CD1c-positive myeloid dendritic cell (primary cell): ENCODE data around the gene LILRB3.
"Not testable (repeated sequence)": the region's sequence is repeated elsewhere in the genome, so short reads cannot be mapped to it uniquely, and the experiment has no call there.

Source experiments
- DNase-seq: peaks from one replicate; pipeline ENCODE4 v3.0.0-alpha.2; 2016; ENCODE audit errors: extremely low spot score

Gene LILRB3

GRCh38 chr19:54211235-54211634, 11.6 kb downstream of the LILRB3 start:
- no peak for DNase-seq

- DNase-seq: peak; percentile 90
Observed at GRCh38 chr19:54209811-54210494, 12.9 kb downstream of the LILRB3 start.

GRCh38 chr19:54209058-54209810, 13.6 kb downstream of the LILRB3 start:
- no peak for DNase-seq

- DNase-seq: no peak
Observed at GRCh38 chr19:54208784-54209057, 14.1 kb downstream of the LILRB3 start.

GRCh38 chr19:54207983-54208783, 14.6 kb downstream of the LILRB3 start:
- DNase-seq: peak; percentile 98

GRCh38 chr19:54207676-54207982, 15.2 kb downstream of the LILRB3 start:
- no peak for DNase-seq

GRCh38 chr19:54207193-54207592, 15.6 kb downstream of the LILRB3 start:
- peak; percentile 50 for DNase-seq

GRCh38 chr19:54206831-54207177, 16.0 kb downstream of the LILRB3 start:
- DNase-seq: peak; percentile 29

GRCh38 chr19:54206030-54206830, 16.6 kb downstream of the LILRB3 start:
- DNase-seq: peak; percentile 71

- no peak for DNase-seq
Observed at GRCh38 chr19:54204767-54205468, 17.9 kb downstream of the LILRB3 start.

- DNase-seq: no peak
Observed at GRCh38 chr19:54203151-54203611, 19.6 kb downstream of the LILRB3 start.

GRCh38 chr19:54201980-54202379, 20.8 kb downstream of the LILRB3 start:
- DNase-seq: no peak

- no peak for DNase-seq
Observed at GRCh38 chr19:54201172-54201701, 21.6 kb downstream of the LILRB3 start.

GRCh38 chr19:54199401-54199800, 23.4 kb downstream of the LILRB3 start:
- DNase-seq: no peak

GRCh38 chr19:54197121-54197520, 25.7 kb downstream of the LILRB3 start:
- peak; percentile 55 for DNase-seq

- no peak for DNase-seq
Observed at GRCh38 chr19:54196536-54196935, 26.3 kb downstream of the LILRB3 start.

GRCh38 chr19:54194463-54194862, 28.3 kb downstream of the LILRB3 start:
- DNase-seq: not testable (repeated sequence)

GRCh38 chr19:54193011-54193410, 29.8 kb downstream of the LILRB3 start:
- DNase-seq: no peak

GRCh38 chr19:54191811-54192453, 30.9 kb downstream of the LILRB3 start:
- no peak for DNase-seq

- peak; percentile 93 for DNase-seq
Observed at GRCh38 chr19:54191011-54191810, 31.6 kb downstream of the LILRB3 start, which contains the start of gene TSEN34. Gene TSEN34 (plus strand): TSS chr19:54191308. CDS start chr19:54191365, 57 bp downstream.
